ENCODE results near the gene IGF2R.

Gene IGF2R

DNA sequence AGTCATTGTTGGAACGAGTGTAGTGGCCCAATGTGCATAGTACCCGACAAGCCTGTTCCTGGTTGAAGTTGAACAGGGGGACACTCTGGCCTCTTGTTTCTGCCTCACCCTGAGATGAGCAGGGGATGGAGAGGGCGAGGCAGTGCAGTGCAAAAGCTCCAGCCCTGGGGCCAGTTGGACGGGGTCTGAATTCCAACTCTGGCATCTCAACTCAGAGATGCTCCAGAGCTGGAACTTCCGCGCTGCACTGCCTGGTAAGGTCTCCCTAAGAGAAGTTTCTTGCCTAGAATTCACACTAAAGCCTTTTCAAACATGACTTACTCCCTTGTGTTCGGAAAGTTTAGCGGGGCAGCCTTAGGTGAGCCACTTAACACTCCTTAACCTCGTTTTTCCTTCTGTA lies 80.5 kb downstream of the IGF2R start:
- no peak for DNase-seq (ENCODE audit: low read depth, low spot score)

DNA sequence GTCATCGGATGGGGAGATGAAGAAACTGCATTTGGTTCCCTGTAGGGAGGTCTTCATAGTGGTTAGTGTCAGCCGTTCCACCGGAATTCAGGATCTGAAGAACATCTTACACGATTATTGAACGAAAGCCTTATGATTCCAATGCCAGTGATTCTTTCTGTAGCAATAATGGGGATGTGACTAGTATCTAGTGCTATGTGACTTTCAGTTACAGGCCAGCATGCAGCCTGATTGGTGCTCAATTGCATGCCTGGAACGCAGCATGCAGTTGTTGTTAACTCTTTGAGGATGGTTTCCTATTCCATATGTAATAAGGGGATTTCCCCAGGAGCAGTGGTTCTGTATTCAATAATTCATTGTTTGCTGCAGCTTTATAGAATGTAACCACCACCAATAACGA lies 81.1 kb downstream of the IGF2R start:
- DNase-seq (ENCODE audit: low read depth, low spot score) = no peak

GRCh38 chr6:160051390-160051789 lies 82.5 kb downstream of the IGF2R start:
- no peak for DNase-seq (ENCODE audit: low read depth, low spot score)

GRCh38 chr6:160054271-160054670 lies 85.4 kb downstream of the IGF2R start:
- DNase-seq (ENCODE audit: low read depth, low spot score) = no peak

DNA sequence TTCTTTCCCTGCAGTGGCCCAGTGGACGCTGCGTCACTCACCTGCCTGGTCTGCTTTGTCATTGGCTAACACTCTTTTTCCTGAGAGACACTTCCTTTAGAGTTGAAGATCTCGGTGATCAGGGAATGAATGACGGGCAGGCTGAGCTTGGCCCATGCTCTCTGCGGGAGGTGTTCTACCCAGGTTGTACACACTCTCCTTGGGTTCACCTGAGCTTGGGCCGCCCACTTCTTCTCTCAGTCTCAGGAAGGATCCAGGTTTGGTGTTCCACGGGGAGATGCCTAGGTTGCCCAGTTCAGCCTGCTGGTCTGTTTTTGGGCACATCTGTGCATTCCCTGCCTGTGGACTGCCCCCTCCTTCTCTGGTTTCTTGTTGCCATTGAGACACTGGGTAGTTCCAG lies 86.0 kb downstream of the IGF2R start:
- DNase-seq (ENCODE audit: low read depth, low spot score) = no peak

DNA sequence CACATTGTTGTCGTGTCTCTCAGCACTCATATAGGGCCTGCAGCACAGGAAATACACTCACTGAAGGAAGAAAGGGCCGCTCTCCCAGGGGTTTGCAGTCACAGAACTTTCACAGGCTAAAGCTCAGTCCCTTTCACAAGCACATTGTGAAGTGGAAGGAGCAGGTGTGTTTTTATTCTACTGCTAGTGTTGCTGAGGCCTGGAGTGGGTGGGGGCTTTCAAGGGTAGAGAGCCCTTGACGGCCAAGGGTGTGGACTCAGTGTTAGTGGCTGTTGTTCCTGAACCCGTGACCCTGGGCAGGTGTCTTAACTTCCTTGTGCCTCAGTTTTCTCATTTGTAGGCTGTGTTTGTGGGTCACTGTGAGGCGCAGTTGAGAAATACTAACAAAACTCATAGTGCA lies 86.5 kb downstream of the IGF2R start:
- DNase-seq (ENCODE audit: low read depth, low spot score) = no peak

DNA sequence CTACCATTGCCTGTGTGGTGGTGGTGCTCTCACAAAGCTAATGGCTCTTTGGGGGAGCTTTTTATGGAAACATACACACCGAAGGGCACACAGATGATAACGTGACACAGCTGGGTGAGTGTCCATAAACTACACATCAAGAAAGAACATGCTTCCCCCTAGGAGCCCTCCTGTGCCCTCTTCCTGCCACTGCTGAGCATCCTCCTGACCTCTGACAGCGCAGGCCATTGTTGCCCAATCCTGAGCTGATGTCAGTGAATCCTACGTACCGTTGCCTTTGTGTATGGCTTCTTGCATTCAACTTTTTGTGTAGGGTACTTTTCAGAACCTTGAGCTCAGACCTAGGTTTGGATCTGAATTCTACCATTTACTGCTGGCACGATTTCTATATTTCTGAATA lies 86.9 kb downstream of the IGF2R start:
- no peak for DNase-seq (ENCODE audit: low read depth, low spot score)

GRCh38 chr6:160057080-160057479 lies 88.2 kb downstream of the IGF2R start:
- no peak for DNase-seq (ENCODE audit: low read depth, low spot score)

DNA sequence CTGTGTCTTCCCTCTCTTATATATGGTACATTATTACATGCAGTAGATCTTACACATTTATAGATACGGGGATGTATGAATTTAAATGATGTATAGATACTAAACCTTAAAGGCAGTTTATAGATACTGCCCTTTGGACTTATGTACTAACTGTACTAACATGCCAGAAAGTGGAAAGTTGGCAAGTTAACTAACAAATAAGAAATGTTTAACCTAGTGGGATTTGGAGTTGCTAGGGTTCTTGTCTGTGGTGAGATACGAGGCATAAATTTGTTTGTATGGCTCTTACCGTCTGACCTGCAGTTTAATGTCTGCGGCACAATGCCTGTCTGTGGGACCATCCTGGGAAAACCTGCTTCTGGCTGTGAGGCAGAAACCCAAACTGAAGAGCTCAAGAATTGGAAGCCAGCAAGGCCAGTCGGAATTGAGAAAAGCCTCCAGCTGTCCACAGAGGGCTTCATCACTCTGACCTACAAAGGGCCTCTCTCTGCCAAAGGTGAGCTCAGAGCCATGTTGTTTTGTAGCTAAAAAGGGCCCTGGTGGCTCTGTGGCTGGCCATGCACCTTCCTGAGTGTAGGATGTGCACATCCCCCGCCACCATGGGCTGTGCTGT lies 89.8 kb downstream of the IGF2R start:
- no peak for DNase-seq (ENCODE audit: low read depth, low spot score)

DNA sequence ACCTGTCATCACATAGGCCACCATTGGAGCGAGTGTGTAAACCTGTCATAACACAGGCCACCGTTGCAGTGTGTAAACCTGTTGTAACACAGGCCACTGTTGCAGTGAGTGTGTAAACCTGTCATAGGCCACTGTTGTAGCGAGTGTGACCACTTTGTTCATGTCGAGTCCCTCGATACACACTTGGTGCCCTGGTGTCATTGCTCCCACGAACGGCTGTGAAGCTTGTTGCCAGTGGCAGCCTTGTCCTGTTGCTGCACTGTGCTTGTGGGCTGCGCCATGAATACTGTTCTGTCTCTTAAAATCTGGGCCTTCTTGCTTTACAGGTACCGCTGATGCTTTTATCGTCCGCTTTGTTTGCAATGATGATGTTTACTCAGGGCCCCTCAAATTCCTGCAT lies 91.3 kb downstream of the IGF2R start:
- no peak for DNase-seq (ENCODE audit: low read depth, low spot score)

GRCh38 chr6:160060920-160061447 lies 92.1 kb downstream of the IGF2R start:
- no peak for DNase-seq (ENCODE audit: low read depth, low spot score)

DNA sequence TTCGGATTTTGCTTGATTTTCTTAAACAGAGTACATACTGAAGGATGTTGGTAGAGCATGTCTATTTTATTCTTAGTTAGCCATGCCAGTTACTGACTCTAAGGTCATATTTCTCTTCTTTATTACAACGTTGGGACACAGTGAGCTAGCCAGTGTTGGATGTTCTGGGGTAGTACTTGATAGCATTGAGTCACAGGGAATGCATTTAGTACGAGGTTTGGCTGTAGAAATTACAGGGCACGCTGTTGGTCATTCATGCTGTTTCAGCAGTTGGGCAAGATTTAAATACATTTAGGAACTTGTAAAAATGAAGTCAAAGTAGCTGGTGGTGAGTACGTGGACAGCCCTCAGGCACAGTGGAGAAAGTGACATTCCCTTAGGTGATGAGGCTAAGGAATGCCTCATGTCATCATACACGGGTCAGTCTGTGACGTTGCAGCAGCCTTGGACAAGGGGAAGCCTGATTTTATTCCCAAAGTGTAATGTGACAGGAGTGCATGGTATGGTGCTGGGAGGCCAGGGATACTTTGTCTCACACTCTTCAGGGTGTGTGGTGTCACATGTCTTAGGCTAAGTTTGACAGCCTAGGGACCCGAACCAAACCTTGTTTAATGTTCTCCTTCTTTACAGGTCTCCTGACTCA lies 95.0 kb downstream of the IGF2R start:
- no peak for DNase-seq (ENCODE audit: low read depth, low spot score)

- DNase-seq (ENCODE audit: low read depth, low spot score) = no peak
Observed at GRCh38 chr6:160065200-160065599, 96.3 kb downstream of the IGF2R start.

DNA sequence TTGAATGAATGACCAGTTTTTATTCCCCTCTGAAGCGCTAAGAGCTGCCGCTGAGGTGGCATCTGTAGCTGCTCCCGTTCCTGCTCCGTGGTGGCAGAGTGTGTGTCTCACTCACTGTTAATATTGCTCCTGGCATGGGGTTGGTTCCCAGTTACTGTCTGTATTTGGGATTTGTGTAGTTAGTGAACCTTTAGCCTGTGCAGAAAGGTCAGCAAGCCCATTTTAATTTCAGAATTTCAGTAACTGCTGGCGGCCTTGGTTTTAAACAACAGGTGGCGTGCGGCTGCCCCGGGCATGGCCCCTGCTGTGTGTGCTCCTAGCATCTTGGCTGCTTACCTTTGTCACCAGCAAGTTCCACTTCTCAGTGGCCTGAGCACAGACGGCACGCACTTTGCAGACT lies 98.7 kb downstream of the IGF2R start:
- no peak for DNase-seq (ENCODE audit: low read depth, low spot score)

DNA sequence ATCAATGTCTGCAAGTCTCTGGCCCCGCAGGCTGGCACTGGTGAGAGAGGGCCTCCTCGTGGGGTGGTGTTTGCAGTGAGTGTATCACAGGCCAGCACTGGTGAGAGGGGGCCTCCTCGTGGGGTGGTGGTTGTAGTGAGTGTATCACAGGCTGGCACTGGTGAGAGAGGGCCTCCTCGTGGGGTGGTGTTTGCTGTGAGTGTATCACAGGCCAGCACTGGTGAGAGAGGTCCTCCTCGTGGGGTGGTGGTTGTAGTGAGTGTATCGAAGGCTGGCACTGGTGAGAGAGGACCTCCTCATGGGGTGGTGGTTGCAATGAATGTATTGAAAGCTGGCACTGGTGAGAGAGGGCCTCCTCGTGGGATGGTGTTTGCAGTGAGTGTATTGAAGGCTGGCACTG lies 99.5 kb downstream of the IGF2R start:
- no peak for DNase-seq (ENCODE audit: low read depth, low spot score)

- no peak for DNase-seq (ENCODE audit: low read depth, low spot score)
Observed at GRCh38 chr6:160069050-160069454, 100.2 kb downstream of the IGF2R start.

DNA sequence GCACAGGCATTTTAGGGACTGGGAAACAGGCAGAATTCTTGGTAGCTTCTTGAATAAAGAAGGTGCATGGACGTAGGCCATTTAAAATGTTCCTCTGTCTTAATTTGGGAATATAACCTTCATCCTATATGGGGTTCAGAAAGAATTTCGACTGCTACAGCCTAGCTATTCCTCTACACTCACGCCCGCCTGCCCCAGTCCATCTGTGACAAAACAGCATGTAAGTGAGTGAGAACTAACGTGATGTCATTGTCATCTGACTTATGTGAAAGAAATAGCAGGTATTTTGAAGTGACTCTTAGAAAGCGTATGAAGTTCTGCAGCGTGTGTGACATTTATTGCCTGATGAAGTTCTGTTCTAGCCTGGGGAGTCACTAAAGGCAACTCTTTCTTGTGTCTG lies 100.6 kb downstream of the IGF2R start:
- no peak for DNase-seq (ENCODE audit: low read depth, low spot score)

GRCh38 chr6:160070427-160070826 lies 101.5 kb downstream of the IGF2R start:
- no peak for DNase-seq (ENCODE audit: low read depth, low spot score)

- no peak for DNase-seq (ENCODE audit: low read depth, low spot score)
Observed at GRCh38 chr6:160070831-160071230, 101.9 kb downstream of the IGF2R start.

DNA sequence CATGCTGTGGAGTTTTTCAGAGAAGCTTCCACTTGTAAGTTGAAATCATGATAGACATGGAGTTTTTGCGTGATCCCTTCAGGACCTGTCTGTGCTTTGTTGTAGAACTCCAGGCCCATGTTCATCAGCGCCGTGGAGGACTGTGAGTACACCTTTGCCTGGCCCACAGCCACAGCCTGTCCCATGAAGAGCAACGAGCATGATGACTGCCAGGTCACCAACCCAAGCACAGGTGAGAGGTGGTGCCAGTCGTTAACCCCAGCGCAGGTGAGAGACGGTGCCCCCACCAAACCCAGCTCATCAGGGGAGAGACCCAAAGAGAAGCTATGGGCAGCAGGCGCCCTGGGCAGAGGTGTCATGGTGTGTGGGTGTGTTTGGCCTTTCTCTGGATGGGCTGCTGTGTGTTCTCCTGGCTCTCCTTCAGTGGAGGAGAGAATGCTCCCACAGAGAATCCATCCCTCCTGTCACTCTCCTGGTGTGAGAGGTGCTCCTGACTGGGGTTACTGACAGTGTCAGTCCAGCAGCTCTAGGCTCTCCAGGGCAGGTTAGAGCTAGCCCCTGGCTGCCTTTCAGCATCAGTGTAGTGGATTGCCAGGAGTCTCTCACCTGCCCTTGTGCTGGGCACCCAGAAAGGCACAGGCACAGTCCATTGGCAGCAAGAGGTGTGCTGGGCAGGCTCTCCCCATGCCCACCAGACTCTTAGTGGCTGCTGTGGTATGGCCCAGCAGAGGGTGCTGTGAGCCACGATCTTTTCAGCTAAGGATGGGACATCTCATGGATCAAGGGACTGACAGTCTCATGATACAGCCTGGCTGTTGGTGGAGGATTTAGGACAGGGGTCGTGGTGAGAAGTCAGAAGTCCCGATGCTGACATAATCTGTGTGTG lies 103.2 kb downstream of the IGF2R start:
- DNase-seq (ENCODE audit: low read depth, low spot score) = peak; percentile 14

- DNase-seq (ENCODE audit: low read depth, low spot score) = no peak
Observed at GRCh38 chr6:160073272-160073671, 104.4 kb downstream of the IGF2R start.

GRCh38 chr6:160076009-160076408 lies 107.1 kb downstream of the IGF2R start:
- DNase-seq (ENCODE audit: low read depth, low spot score) = no peak

GRCh38 chr6:160077024-160077423 lies 108.1 kb downstream of the IGF2R start:
- no peak for DNase-seq (ENCODE audit: low read depth, low spot score)

All from ELF-1 (cell line).